Spinal cord (tissue), 10 donors: Measurements from ENCODE around the gene SLC8A1. TPM values are rescaled to one million over a fixed set of nuclear protein-coding genes. Genes with fewer than 3 reads are reported as not detected.

ENCODE experiments used
- DNase-seq, 6 donors: peaks; one replicate each; pipeline versions ENCODE4 v3.0.0 to v3.0.0-alpha.2; 2013 to 2015; ENCODE audit warnings: low spot score in 6 of 6, low read depth in 4 of 6
- H3K27ac ChIP-seq: one replicate; pipeline ENCODE4 v1.5.1; 2013; ENCODE audit warnings: low read depth, low read length, control low read depth
- H3K27me3 ChIP-seq: one replicate; pipeline ENCODE4 v1.6.1; 2013; ENCODE audit warnings: low read length; ENCODE audit not compliant: control insufficient read depth, insufficient read depth
- H3K36me3 ChIP-seq: one replicate; pipeline ENCODE4 v1.6.1; 2013; ENCODE audit warnings: low read length; ENCODE audit not compliant: control insufficient read depth, insufficient read depth
- H3K4me1 ChIP-seq: one replicate; pipeline ENCODE4 v1.6.1; 2013; ENCODE audit warnings: low read length; ENCODE audit not compliant: control insufficient read depth, insufficient read depth
- H3K4me3 ChIP-seq: one replicate; pipeline ENCODE4 v1.5.1; 2013; ENCODE audit warnings: low read depth, low read length, control low read depth
- H3K9me3 ChIP-seq: one replicate; pipeline ENCODE4 v1.6.1; 2013; ENCODE audit warnings: low read length; ENCODE audit not compliant: control insufficient read depth, insufficient read depth
- WGBS: methylation state at CpG from one replicate; pipeline ENCODE4 v1.1.5; 2013; ENCODE audit warnings: missing lambda C conversion rate; ENCODE audit not compliant: insufficient coverage; 5-methylcytosine and 5-hydroxymethylcytosine counted together
- polyA plus RNA-seq, 2 donors: library from polyadenylated mRNA; unstranded; fragments of 120-200 nt; gene quantifications; one replicate each; pipeline ENCODE4 v1.2.1, GENCODE V29; 2013; ENCODE audit not compliant: insufficient read length in 2 of 2
- total RNA-seq, 2 donors: library from RNA; depleted of rRNA in 1 of 2; stranded (reverse); fragments of 120-200 nt in 1 of 2; fragments of >200 nt in 1 of 2; gene quantifications; one replicate each; pipeline versions ENCODE4 v1.2.3 to v1.2.4, GENCODE V29; 2013 to 2014
- donor health status: healthy.

Gene SLC8A1
- total and polyA plus RNA-seq, 4 donors = 21.9 to 137 (median 56.3) TPM

DNA sequence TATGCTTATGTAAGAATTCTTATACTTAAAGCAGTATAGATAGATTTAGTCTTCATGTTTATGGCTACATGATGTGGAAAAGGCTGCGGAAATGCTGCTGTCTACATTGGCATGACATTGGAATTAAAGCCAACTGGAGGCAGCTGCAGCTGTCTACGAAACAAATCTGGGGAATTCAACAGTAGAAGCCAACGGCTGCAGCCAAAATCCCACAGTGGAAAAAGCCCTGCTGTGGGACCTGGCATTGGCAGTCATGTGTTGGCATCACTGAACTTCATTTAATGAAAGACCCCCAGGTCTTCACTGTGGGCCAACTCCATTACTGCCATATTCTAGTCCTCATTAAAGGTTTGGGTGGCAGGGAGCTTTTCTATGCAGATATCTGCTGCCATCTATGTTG lies 223.6 kb downstream of the SLC8A1 start:
- 46% methylated on average over 3 of the region's 3 CpGs for WGBS
- no peaks in the 10 kb centered on the region for H3K9me3 ChIP-seq
- H3K4me1 ChIP-seq = no peaks in the 10 kb centered on the region
- DNase-seq = peak in 3 of 6 donors; percentile 50 to 80 (median 79)
- H3K4me3 ChIP-seq = no peak overlapping the region
- H3K27me3 ChIP-seq = no peaks in the 10 kb centered on the region
- H3K36me3 ChIP-seq = no peaks in the 10 kb centered on the region
- peak overlapping the region; percentile 27 for H3K27ac ChIP-seq

DNA sequence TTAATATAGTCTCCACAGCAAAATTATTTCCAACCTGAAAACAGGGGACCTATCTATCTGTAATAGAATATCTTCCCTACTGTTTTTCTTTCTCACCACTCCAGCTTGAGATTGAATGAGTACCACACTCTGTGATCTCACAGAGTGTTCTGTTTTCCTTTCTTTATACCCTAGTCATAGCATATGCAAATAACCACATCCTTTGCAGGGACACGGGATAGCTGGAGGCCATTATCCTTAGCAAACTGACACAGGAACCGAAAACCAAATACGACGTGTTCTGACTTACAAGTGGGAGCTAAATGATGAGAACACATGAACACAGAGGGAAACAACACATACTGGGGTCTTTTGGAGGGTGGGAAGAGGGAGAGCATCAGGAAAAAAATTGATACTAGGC lies 224.7 kb downstream of the SLC8A1 start:
- H3K9me3 ChIP-seq = no peaks in the 10 kb centered on the region
- no peaks in the 10 kb centered on the region for H3K27me3 ChIP-seq
- H3K36me3 ChIP-seq = no peaks in the 10 kb centered on the region
- DNase-seq = peak in 2 of 6 donors; percentile 73 to 79
- H3K4me3 ChIP-seq = no peak overlapping the region
- H3K27ac ChIP-seq = no peak overlapping the region
- WGBS = no CpG with 5 or more reads among the region's 4 CpGs
- no peaks in the 10 kb centered on the region for H3K4me1 ChIP-seq

- DNase-seq = peak in 1 of 6 donors; percentile 58
- Histone ChIP-seq H3K36me3 (no peaks in the 10 kb centered on the region), H3K27ac (no peak overlapping the region), H3K9me3 (no peaks in the 10 kb centered on the region), H3K4me1 (no peaks in the 10 kb centered on the region), H3K27me3 (no peaks in the 10 kb centered on the region), H3K4me3 (no peak overlapping the region)
Measured at GRCh38 chr2:40226637-40227036, 225.3 kb downstream of the SLC8A1 start.

DNA sequence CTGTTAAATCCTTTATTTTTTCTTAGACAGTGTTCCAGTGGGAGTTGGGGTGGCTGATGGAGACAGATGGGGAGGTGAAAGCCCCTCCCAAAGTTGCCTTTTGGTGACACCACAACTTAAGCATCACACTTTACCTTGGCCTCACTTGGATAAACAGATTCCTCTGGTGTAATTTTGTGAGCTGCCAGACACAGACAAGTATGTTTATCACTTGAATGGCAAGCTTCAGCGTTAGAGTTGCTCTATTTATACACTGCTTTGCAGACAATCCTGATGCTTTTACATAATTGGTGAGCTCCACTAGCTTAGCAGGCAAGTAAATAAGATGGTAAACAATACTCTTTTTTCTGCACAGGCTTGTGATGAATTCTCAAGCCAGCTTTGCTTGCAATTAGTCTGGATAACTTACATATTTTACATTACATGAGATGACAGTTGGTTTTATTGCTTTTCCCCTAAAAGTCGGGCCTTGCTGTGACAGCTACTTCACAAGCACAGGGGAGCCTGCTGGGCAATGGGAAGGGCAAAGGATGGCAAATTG lies 226.2 kb downstream of the SLC8A1 start:
- no CpG with 5 or more reads among the region's 2 CpGs for WGBS
- Histone ChIP-seq H3K9me3 (no peaks in the 10 kb centered on the region), H3K4me3 (no peak overlapping the region), H3K4me1 (no peaks in the 10 kb centered on the region), H3K27ac (no peak overlapping the region), H3K27me3 (no peaks in the 10 kb centered on the region), H3K36me3 (no peaks in the 10 kb centered on the region)
- DNase-seq = peak in 2 of 6 donors; percentile 66 to 79

DNA sequence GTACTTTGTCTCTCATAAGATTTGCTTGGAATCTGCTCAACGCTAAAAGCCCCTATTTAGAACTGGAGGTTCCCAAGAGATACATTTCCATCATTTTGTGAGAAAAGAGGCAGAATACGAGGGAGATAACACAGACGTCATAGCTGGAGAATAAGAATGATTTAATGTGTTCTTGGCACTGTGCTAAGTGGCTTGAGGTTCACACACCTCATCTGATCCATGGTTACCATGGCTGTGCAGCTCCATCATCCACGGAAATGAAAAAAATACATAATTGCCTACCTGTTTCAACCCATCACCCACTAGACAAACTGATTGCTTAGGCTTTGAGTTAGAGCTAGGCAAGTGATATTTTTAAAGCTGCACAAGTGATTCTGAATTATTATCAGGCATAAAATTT lies 227.6 kb downstream of the SLC8A1 start:
- peaks cover 3% of the 10 kb centered on the region for H3K4me1 ChIP-seq
- no peaks in the 10 kb centered on the region for H3K27me3 ChIP-seq
- H3K36me3 ChIP-seq = no peaks in the 10 kb centered on the region
- H3K27ac ChIP-seq = no peak overlapping the region
- no peaks in the 10 kb centered on the region for H3K9me3 ChIP-seq
- no peak overlapping the region for H3K4me3 ChIP-seq
- no CpG with 5 or more reads among the region's 4 CpGs for WGBS
- peak in 1 of 6 donors; percentile 21 for DNase-seq

DNA sequence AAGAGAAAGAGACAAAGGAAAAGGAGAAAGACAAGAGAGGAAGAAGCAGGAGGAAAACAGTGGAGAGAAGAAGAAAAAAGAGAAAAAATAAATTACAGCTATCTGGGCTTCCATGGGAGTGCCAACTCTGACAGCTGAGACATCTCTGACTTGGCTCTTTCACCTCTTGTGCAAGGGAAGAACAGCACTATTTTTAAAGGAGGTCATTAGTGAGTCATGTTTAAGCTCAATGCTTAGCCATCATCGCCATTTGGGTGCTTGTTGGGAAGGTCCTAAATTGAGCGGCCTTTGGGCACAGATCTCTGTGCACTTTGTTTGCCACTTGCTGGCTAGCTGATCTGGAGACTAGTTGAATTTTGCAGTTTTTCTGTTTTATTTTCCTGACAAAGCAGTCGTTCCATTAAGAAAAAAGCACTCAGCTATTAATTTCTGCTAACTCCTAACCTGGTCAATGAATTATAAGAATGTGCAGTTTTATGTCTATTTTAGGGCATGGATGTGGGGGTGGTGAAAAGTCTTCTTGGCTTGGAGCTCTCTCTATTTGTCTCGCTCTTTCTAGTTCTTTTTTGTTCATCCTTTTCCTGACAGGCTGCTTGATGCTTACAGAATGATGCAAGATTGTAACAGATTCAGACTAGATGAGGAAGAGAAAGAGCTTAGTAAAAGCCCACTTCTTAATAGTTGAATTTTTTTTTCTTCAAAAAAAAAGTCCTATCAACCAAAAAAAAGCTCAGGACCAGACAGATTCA lies 231.5 kb downstream of the SLC8A1 start:
- Histone ChIP-seq H3K27ac (no peak overlapping the region), H3K4me1 (peaks cover 6% of the 10 kb centered on the region), H3K4me3 (no peak overlapping the region), H3K36me3 (no peaks in the 10 kb centered on the region), H3K27me3 (no peaks in the 10 kb centered on the region), H3K9me3 (no peaks in the 10 kb centered on the region)
- peak in 1 of 6 donors; percentile 23 for DNase-seq
- 59% methylated on average over 2 of the region's 4 CpGs for WGBS

DNA sequence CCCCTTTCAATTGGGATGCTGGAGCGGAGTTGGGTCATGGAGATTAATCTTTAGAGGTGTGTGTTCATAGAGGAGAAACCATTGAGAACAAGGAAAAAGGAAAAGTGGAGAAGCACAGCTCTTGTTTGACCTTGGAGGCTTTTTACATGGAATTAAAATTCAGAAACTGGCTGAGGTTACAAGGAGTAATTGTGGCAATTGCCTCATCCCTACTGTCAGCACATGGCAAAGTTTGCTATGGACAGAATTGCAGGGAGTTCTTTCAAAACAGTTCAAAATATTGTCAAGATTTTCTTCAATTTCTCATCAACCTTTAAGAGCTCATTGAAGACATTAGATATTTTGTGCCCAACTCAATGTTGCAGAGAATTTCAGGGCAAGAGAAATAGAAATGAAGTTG lies 232.7 kb downstream of the SLC8A1 start:
- no peak overlapping the region for H3K4me3 ChIP-seq
- H3K4me1 ChIP-seq = peaks cover 6% of the 10 kb centered on the region
- WGBS = 100% methylated on average over 1 of the region's 1 CpG
- no peaks in the 10 kb centered on the region for H3K27me3 ChIP-seq
- H3K9me3 ChIP-seq = no peaks in the 10 kb centered on the region
- H3K36me3 ChIP-seq = no peaks in the 10 kb centered on the region
- DNase-seq = no peak
- no peak overlapping the region for H3K27ac ChIP-seq

GRCh38 chr2:40218679-40219078 lies 233.2 kb downstream of the SLC8A1 start:
- peaks cover 6% of the 10 kb centered on the region for H3K4me1 ChIP-seq
- 7% methylated on average over 2 of the region's 3 CpGs for WGBS
- no peaks in the 10 kb centered on the region for H3K9me3 ChIP-seq
- no peaks in the 10 kb centered on the region for H3K36me3 ChIP-seq
- DNase-seq = peak in 2 of 6 donors; percentile 55 to 64
- H3K4me3 ChIP-seq = no peak overlapping the region
- H3K27me3 ChIP-seq = no peaks in the 10 kb centered on the region
- no peak overlapping the region for H3K27ac ChIP-seq

DNA sequence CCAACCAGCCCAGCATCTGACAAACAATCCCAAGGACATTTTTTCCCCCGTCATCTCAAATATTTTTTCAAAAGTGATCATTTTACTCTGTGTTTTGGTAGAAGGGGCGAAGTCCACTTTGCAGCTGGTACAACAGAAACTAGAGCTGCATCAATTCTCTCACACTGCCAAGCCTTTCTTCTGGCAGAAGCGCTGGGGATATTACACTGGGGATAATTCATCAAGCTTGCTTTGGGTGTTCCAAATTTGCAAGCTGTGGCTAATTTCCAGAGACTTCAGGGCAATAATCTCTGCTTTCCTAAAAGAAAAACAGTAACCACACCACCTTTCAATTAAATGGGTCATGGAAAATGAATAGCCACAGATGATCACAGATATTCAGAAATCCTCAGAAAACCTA lies 238.3 kb downstream of the SLC8A1 start:
- DNase-seq = peak in 2 of 6 donors; percentile 32 to 40
- Histone ChIP-seq H3K27ac (no peak overlapping the region), H3K36me3 (no peaks in the 10 kb centered on the region), H3K4me1 (peaks cover under 1% of the 10 kb centered on the region), H3K9me3 (no peaks in the 10 kb centered on the region), H3K27me3 (no peaks in the 10 kb centered on the region), H3K4me3 (no peak overlapping the region)
- WGBS = no CpG with 5 or more reads among the region's 3 CpGs

- Histone ChIP-seq H3K27me3 (no peaks in the 10 kb centered on the region), H3K4me3 (no peak overlapping the region), H3K27ac (no peak overlapping the region), H3K4me1 (no peaks in the 10 kb centered on the region), H3K9me3 (no peaks in the 10 kb centered on the region), H3K36me3 (no peaks in the 10 kb centered on the region)
- no peak for DNase-seq
- WGBS = no CpG with 5 or more reads among the region's 1 CpG
Measured at GRCh38 chr2:40213071-40213470, 238.8 kb downstream of the SLC8A1 start.
